Aortic smooth muscle cell (primary cell): ENCODE measurements around the gene CSH2. TPM values are rescaled to one million over a fixed set of nuclear protein-coding genes. Genes with fewer than 3 reads are reported as not detected.

ENCODE experiments used
- total RNA-seq: library from RNA; depleted of rRNA; stranded (reverse); fragments of >200 nt; gene quantifications from 2 replicates; pipeline ENCODE4 v1.2.3, GENCODE V29; 2014

The CSH2 gene
- not detected in 2 replicates for total RNA-seq

DNA sequence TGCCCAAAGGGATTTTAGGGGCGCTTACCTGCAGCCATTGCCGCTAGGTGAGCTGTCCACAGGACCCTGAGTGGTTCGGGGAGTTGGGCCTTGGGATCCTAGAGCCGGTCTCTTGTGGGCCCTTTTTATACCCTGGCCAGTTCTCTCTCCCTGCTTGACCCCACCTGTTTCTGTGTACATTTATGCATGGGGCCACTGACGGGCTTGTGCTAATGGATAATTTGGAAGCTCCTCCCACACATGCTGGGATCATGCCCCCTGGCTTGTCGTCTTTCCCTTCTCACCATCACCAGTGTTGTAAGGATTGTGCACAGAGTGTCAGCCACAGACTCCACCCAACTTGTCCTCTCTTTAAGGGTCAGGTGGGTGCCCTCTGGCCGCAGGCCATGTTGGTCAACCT lies at the start of gene CSH2:
TSS of gene CSH2 (minus strand) at position 101 of the 400 bp plus-strand sequence. CDS start at position 38, 63 bp downstream.

DNA sequence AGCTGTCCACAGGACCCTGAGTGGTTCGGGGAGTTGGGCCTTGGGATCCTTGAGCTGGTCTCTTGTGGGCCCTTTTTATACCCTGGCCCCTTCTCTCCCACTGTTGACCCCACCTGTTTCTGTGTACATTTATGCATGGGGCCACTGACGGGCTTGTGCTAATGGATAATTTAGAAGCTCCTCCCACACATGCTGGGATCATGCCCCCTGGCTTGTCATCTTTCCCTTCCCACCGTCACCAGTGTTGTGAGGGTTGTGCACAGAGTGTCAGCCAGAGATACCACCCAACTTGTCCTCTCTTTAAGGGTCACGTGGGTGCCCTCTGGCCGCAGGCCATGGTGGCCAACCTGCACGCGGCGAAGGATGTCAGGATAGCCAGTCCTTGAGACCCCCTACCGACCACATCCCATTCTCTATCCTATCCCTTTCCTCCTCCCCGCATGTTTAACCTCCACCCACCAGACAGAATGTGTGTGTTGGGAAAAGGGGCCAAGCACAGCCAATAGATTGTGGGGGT lies 45.4 kb upstream of the CSH2 start, which contains the start of gene GH1:
TSS of gene GH1 (minus strand) at position 51 of the 517 bp plus-strand sequence. CDS start 63 bp downstream, outside the sequence.

DNA sequence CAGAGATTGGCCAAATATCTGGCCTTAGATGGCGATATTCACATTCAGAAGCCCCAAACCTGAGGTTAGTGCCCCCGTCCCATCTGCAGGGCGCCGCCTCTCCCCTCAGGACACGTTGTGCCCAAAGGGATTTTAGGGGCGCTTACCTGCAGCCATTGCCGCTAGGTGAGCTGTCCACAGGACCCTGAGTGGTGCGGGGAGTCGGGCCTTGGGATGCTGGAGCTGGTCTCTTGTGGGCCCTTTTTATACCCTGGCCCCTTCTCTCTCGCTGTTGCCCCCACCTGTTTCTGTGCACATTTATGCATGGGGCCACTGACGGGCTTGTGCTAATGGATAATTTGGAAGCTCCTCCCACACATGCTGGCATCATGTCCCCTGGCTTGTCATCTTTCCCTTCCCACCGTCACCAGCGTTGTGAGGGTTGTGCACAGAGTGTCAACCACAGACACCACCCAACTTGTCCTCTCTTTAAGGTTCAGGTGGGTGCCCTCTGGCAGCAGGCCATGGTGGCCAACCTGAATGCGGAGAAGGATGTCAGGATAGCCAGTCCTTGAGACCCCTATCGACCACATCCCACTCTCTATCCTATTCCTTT lies 37.7 kb upstream of the CSH2 start, which contains the start of gene CSHL1:
TSS of gene CSHL1 (minus strand) at position 218 of the 595 bp plus-strand sequence. CDS start at position 156, 62 bp downstream.

DNA sequence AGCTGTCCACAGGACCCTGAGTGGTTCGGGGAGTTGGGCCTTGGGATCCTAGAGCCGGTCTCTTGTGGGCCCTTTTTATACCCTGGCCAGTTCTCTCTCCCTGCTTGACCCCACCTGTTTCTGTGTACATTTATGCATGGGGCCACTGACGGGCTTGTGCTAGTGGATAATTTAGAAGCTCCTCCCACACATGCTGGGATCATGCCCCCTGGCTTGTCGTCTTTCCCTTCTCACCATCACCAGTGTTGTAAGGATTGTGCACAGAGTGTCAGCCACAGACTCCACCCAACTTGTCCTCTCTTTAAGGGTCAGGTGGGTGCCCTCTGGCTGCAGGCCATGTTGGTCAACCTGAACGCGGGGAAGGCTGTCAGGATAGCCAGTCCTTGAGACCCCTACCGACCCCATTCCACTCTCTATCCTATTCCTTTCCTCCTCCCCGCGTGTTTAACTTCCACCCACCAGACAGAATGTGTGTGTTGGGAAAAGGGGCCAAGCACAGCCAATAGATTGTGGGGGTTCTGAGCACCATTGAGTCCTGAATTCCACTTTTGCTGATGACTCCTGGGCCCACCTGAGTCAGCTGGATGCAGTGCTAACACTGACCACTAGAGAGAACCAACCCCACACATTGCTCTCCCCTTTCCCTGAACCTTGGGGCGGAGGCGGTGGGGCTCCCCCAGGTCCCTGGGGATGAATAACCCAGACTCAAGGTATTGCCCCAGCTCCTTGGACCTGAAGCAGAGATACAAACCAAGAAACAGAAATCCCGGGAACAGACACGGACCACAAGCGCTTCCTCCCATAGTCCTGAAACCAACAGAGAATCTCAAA lies 23.3 kb upstream of the CSH2 start, which contains the start of gene CSH1:
TSS of gene CSH1 (minus strand) at position 51 of the 831 bp plus-strand sequence. CDS start 63 bp downstream, outside the sequence.

DNA sequence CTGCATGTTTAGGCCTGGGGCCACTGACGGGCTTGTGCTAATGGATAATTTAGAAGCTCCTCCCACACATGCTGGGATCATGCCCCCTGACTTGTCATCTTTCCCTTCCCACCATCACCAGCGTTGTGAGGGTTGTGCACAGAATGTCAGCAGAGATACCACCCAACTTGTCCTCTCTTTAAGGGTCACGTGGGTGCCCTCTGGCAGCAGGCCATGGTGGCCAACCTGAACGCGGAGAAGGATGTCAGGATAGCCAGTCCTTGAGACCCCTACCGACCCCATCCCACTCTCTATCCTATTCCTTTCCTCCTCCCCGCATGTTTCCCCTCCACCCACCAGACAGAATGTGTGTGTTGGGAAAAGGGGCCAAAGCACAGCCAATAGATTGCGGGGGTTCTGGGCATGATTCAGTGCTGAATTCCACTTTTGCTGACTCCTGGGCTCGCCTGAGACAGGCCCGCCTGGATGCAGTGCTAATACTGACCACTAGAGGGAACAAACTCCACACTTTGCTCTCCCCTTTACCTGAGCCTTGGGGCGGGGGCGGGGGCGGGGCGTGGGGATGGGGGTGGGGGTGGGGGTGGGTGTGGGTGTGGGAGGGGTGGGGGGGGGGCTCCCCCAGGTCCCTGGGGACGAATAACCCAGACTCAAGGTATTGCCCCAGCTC lies 8.6 kb upstream of the CSH2 start, which contains the start of gene GH2:
TSS of gene GH2 (minus strand) at position 10 of the 667 bp plus-strand sequence. CDS start 143 bp downstream, outside the sequence.

DNA sequence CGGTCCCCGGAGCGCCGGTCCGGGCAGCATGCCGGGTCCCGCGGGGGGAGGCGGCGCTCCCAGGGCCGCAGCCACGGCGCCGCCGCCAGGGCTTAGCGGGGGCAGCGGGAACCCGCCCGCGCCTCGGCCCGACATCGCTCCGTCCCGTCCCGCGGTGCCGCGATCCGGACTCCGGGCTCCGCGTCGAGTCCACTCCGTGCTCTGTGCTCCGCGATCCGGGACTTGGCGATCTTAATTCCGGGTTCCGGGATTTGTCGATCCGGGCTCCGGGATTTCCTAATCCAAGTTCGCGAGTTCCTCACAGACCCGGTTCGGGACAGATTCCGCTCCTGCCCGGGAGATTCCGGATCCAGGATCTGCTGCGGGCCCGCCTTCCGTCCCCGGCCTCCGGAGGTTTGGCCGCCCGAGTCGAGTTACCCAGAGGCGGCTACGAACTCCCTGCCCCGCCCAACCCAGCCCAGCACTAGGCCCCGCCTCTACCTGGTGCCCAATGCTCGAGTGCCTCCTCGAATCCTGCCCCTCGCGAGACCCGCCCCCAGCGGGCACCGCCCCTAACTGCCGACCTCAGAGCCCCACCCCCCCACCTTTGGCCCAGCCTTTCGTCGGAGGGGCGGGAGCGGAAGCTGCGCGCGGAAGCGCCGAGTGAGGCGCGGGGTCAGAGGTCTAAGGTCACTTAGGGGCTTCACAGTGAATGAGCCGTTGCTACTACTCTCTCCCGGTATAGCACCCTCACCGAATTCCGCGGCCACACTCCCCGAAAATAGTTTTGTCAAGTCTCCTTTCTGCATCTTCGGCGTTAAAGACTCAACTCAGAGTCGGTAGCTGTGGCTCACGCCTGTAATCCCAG lies 30.7 kb downstream of the CSH2 start, which contains the start of gene SMARCD2:
TSS of gene SMARCD2 (minus strand) at position 146 of the 847 bp plus-strand sequence. CDS start at position 135, 11 bp downstream.

DNA sequence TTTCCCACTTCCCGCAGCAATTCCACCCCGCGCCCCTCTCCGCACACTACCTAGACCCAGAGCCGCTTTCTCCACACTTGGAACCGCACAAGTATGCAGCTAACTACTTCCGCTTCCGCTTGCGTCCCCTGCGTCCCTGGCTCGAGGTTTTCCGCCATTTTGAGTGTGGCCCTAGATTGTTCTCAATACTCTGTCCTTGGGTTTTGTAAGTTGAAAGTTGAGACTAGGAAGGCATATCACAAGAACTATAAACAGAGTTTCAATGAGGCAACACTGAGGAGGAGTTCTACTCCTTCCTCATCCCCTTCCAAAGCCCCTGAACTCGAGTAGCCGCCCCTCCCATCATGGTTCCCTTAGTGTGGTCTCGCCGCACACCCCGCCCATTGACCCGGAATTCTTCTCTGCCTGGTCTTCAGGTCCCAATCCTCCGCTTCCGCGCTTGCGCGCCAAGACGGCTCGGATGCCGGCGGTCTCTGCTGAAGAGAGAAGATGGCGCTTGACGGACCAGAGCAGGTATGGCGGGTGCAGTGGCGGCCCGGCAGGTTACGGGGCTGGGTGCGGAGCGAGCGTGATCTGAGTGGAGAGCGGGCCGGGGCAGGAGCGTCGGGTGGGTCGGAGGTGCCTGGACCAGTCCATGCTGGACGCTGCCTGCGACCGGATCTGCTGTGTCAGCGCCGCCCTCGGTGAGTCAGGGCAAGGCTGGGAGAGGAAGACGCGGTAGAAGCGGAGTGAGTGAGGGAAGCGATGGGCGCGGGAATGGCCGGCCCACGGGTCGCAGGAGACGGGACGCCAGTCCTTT lies 46.3 kb downstream of the CSH2 start, which contains the start of the genes FTSJ3 and PSMC5:
TSS of gene FTSJ3 (minus strand) at position 662 of the 799 bp plus-strand sequence. CDS start 761 bp downstream, outside the sequence.
TSS of gene PSMC5 (plus strand) at position 430 of the 799 bp plus-strand sequence. CDS start at position 490, 60 bp downstream.

Other genes starting within 250 kb of the CSH2 start
- gene LIMD2, start 173.6 kb downstream of the CSH2 start, total RNA-seq, result 3.3 and 5.8 TPM in 2 replicates
- gene STRADA, start 131.9 kb downstream of the CSH2 start, total RNA-seq, result 19.5 and 21.1 TPM in 2 replicates
- 76.7 and 87.7 TPM in 2 replicates for gene CCDC47, start 100.1 kb downstream of the CSH2 start, total RNA-seq
- 61.2 and 62.7 TPM in 2 replicates for gene DDX42, start 99.5 kb downstream of the CSH2 start, total RNA-seq
- gene PSMC5, start 46.2 kb downstream of the CSH2 start, total RNA-seq, result 100 and 134 TPM in 2 replicates
- gene FTSJ3, start 46.0 kb downstream of the CSH2 start, total RNA-seq, result 47.4 and 65.3 TPM in 2 replicates
- gene SMARCD2, start 31.0 kb downstream of the CSH2 start, total RNA-seq, result 84.6 and 95.6 TPM in 2 replicates
- not detected in 2 replicates for gene GH2, start 8.3 kb upstream of the CSH2 start, total RNA-seq
- not detected in 2 replicates for gene CSH1, start 22.9 kb upstream of the CSH2 start, total RNA-seq
- gene CSHL1, start 37.6 kb upstream of the CSH2 start, total RNA-seq, result not detected in 2 replicates
- gene GH1, start 45.2 kb upstream of the CSH2 start, total RNA-seq, result not detected in 2 replicates
- gene CD79B, start 58.7 kb upstream of the CSH2 start, total RNA-seq, result 2.1 and 2.9 TPM in 2 replicates
- gene SCN4A, start 99.2 kb upstream of the CSH2 start, total RNA-seq, result 0.12 and 0.13 TPM in 2 replicates
- gene PRR29, start 124.7 kb upstream of the CSH2 start, total RNA-seq, result 1.5 and 2.5 TPM in 2 replicates
- 22.9 and 44.0 TPM in 2 replicates for gene ICAM2, start 147.0 kb upstream of the CSH2 start, total RNA-seq